ENCODE data around the gene MRC2. TPM values are rescaled to one million over a fixed set of nuclear protein-coding genes. Genes with fewer than 3 reads are reported as not detected.

The MRC2 gene
- total RNA-seq, 4 donors from 2014 or later = 23.3 to 59.8 (median 39.9) TPM

DNA sequence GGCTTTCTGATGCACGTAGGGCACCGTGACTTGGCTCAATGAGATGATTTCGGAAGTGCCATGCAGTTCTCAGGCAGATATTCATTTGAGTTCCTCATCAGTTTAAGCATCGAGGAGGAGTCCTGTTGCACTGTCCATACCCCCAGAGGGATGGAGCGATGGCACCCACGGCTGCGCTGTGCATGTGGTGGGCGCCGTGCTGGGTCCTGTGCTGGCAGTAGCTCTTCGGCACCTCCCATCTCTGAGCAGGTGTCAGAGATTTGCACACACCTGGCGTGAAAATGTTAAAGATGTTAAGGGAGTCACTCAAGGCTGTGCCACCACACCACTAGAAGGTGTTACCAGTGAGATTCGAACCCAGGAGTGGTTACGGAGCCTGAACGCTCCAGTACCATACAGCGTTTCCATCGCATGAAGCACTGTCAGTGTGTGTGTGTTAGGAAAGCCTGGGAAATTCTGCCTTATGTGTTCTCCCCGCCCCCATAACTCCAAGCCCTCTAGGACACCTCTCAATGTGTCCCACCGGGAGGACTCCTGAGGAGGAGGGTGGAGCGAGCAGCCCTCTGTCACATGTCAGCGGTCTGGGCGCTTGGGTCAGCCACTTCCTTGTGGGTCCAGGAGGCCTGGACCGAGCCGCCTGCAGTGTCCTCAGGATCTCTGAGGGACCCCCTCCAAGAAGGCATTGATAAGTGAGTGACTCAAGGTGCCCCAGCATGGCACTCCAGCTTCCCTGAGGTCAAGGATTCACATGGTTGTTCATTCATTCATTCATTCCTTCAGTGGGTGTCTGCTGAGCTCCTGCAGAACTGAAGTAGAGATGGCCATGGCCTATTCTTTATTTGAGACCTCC lies 3.8 kb downstream of the MRC2 start:
- peaks cover 0 to 49% (median 6%) of the 10 kb centered on the region in 3 donors for H3K4me1 ChIP-seq
- H3K4me3 ChIP-seq = no peak overlapping the region
- no peaks in the 10 kb centered on the region for H3K36me3 ChIP-seq
- no peaks in the 10 kb centered on the region for H3K9me3 ChIP-seq
- TF ChIP-seq POLR2A (IDR thresholded peaks at IDR 0.05) (no peak), POLR2AphosphoS5 (IDR thresholded peaks at IDR 0.05) (no peak), EP300 (IDR thresholded peaks at IDR 0.05) (no peak)
- TF ChIP-seq, protein P1, sequence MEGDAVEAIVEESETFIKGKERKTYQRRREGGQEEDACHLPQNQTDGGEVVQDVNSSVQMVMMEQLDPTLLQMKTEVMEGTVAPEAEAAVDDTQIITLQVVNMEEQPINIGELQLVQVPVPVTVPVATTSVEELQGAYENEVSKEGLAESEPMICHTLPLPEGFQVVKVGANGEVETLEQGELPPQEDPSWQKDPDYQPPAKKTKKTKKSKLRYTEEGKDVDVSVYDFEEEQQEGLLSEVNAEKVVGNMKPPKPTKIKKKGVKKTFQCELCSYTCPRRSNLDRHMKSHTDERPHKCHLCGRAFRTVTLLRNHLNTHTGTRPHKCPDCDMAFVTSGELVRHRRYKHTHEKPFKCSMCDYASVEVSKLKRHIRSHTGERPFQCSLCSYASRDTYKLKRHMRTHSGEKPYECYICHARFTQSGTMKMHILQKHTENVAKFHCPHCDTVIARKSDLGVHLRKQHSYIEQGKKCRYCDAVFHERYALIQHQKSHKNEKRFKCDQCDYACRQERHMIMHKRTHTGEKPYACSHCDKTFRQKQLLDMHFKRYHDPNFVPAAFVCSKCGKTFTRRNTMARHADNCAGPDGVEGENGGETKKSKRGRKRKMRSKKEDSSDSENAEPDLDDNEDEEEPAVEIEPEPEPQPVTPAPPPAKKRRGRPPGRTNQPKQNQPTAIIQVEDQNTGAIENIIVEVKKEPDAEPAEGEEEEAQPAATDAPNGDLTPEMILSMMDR (IDR thresholded peaks at IDR 0.05) = no peak
- no peak overlapping the region for H3K27ac ChIP-seq
- peaks cover 46% of the 10 kb centered on the region for H3K27me3 ChIP-seq
- WGBS, 2 donors (ENCODE audit: low coverage in 1 of 2) = 100% methylated on average over 6 of the region's 23 CpGs; no CpG with 5 or more reads in 1 of the 2 donors
- no peak for ATAC-seq

DNA sequence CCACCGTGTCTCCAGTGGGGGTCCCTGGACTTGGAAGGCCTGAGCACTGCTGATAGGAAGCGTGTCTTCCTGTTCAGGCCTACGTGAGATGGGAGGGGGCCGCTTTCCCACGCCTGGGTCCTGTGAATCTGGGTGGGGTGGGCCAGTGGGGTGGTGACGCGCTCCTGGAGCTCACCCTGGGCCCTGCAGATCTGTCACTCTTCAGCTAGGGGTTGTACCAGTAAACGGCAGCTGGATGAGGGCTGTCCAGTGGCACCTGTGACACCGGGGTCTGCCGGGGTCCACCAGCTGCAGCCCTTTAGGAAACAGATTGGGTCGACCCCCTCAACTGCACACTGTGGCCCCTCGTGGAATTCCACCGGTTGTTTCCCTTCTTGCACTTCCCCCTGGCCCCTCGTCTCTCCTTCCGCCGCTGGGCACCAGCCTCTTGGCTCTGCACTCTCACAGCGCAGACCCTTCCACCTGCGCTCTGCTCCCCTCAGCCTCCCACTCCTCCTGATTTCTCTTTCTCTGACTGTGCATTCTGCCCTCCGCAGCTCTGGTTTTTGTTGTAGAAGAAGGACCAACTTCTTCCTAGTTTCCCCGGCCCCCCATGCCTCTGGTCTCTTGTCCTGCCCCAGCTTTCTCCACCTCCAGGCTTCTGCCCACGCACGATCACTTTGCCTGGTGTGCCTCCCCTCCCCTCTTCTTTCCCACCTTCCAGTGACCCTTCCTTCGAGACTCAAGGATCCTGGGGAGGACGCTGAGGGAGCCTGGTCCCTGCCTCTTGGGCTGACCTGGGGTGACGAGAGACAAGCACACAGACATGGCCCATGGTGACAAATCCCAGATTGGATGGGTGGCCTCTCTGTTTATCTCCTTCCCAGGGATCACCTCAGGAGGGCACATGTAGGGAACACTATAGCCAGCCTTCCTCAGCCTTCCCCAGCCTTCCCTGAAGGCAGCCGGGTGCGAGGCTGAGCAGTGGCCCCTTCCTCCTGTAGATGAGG lies 4.8 kb downstream of the MRC2 start:
- ATAC-seq = no peak
- H3K4me1 ChIP-seq = peaks cover 0 to 40% (median 6%) of the 10 kb centered on the region in 3 donors
- H3K27ac ChIP-seq = no peak overlapping the region
- no peaks in the 10 kb centered on the region for H3K36me3 ChIP-seq
- no peak overlapping the region for H3K4me3 ChIP-seq
- no peaks in the 10 kb centered on the region for H3K9me3 ChIP-seq
- peaks cover 36% of the 10 kb centered on the region for H3K27me3 ChIP-seq
- WGBS, 2 donors (ENCODE audit: low coverage in 1 of 2) = 65 to 81% methylated on average over 4 to 16 of the region's 27 CpGs
- TF ChIP-seq EP300 (IDR thresholded peaks at IDR 0.05) (no peak), POLR2A (IDR thresholded peaks at IDR 0.05) (no peak), POLR2AphosphoS5 (IDR thresholded peaks at IDR 0.05) (no peak)
- TF ChIP-seq, protein P1 (IDR thresholded peaks at IDR 0.05) = no peak

DNA sequence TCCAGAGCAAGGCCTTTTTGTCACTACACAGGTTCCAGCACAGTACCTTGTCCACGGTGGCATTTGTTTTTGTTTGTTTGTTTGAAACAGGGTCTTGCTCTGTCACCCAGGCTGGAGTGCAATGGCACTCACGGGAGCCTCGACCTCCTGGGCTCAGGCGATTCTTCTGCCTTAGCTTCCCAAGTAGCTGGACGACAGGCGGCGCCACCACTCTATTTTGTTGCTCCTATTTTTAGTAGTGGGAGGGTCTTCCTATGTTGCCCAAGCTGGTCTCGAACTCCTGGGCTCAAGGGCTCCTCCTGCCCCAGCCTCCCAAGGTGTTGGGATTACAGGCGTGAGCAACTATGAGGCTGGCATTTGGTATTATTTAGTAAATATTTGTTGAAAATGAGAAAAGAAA lies 10.3 kb downstream of the MRC2 start:
- 58% methylated on average over 6 of the region's 9 CpGs; no CpG with 5 or more reads in 1 of the 2 donors for WGBS, 2 donors (ENCODE audit: low coverage in 1 of 2)
- Histone ChIP-seq H3K36me3 (no peaks in the 10 kb centered on the region), H3K9me3 (no peaks in the 10 kb centered on the region)

GRCh38 chr17:62641153-62641552 lies 13.7 kb downstream of the MRC2 start:
- no peaks in the 10 kb centered on the region for H3K9me3 ChIP-seq
- H3K4me1 ChIP-seq = no peaks in the 10 kb centered on the region
- H3K27me3 ChIP-seq = no peaks in the 10 kb centered on the region
- ATAC-seq = no peak
- H3K4me3 ChIP-seq = no peak overlapping the region
- TF ChIP-seq, protein P1 (IDR thresholded peaks at IDR 0.05) = no peak
- TF ChIP-seq POLR2A (IDR thresholded peaks at IDR 0.05) = no peak
- TF ChIP-seq EP300 (IDR thresholded peaks at IDR 0.05) = no peak
- no peak for TF ChIP-seq POLR2AphosphoS5 (IDR thresholded peaks at IDR 0.05)
- WGBS, 2 donors (ENCODE audit: low coverage in 1 of 2) = 79 to 100% methylated on average over 2 to 9 of the region's 10 CpGs
- no peaks in the 10 kb centered on the region for H3K36me3 ChIP-seq
- no peak overlapping the region for H3K27ac ChIP-seq

More for the DNA sequence above, 10.3 kb downstream of the MRC2 start:
- Histone ChIP-seq H3K4me1 (peaks cover 0 to 4% (median 0%) of the 10 kb centered on the region in 3 donors), H3K27me3 (no peaks in the 10 kb centered on the region), H3K4me3 (no peak overlapping the region), H3K27ac (no peak overlapping the region)
- TF ChIP-seq POLR2A (IDR thresholded peaks at IDR 0.05) = no peak
- TF ChIP-seq POLR2AphosphoS5 (IDR thresholded peaks at IDR 0.05) = no peak
- TF ChIP-seq, protein P1 (IDR thresholded peaks at IDR 0.05) = no peak
- no peak for TF ChIP-seq EP300 (IDR thresholded peaks at IDR 0.05)
- ATAC-seq = no peak

Data from gastroesophageal sphincter (tissue), 4 donors.